H1 (cell line): Measurements from ENCODE around the gene STX10. TPM values are rescaled to one million over a fixed set of nuclear protein-coding genes. Genes with fewer than 3 reads are reported as not detected.

Source experiments
- CTCF ChIA-PET: fragments of 300-600 bp; sonication (Branson Sonifier 250); formaldehyde crosslinking; loops from one replicate; lab custom pipeline; 2021; ENCODE audit not compliant: partially characterized antibody; lab: Charles Lee
- POLR2A ChIA-PET: fragments of 300-600 bp; sonication (Branson Sonifier 250); formaldehyde crosslinking; loops from one replicate; lab custom pipeline; 2021; ENCODE audit warnings: inconsistent platforms; ENCODE audit not compliant: partially characterized antibody; lab: Charles Lee
- DNase-seq, 2 experiments: peaks; one replicate each; pipeline versions ENCODE4 v3.0.0 to v3.0.0-alpha.2; 2010 to 2022; ENCODE audit warnings: low spot score in 2 of 2, low read depth in 1 of 2, mixed read lengths in 1 of 2
- FAIRE-seq: peaks from 2 replicates; lab custom pipeline; 2011; peaks lifted over from hg19 to GRCh38; lab: Jason Lieb, UNC
- H2AFZ ChIP-seq: 2 replicates; pipeline ENCODE4 v1.8.1; 2012; ENCODE audit warnings: low read length, inconsistent platforms
- H2AK5ac ChIP-seq: 2 replicates; pipeline ENCODE4 v1.6.1; 2013; ENCODE audit warnings: low read depth, low read length
- H2BK120ac ChIP-seq: replicated peaks from 2 replicates; pipeline ENCODE3; 2013; ENCODE audit warnings: low read depth, low read length, inconsistent platforms
- H2BK12ac ChIP-seq: 2 replicates; pipeline ENCODE4 v1.6.1; 2013; ENCODE audit warnings: low read depth, low read length
- H2BK15ac ChIP-seq: 2 replicates; pipeline ENCODE4 v1.6.1; 2013; ENCODE audit warnings: low read length
- H2BK20ac ChIP-seq: 2 replicates; pipeline ENCODE4 v1.6.1; 2013; ENCODE audit warnings: low read length
- H2BK5ac ChIP-seq: 2 replicates; pipeline ENCODE4 v1.6.1; 2013; ENCODE audit warnings: low read depth, low read length
- H3K14ac ChIP-seq: 2 replicates; pipeline ENCODE4 v1.6.1; 2013; ENCODE audit warnings: inconsistent platforms; ENCODE audit not compliant: insufficient read length
- H3K18ac ChIP-seq: 2 replicates; pipeline ENCODE4 v1.6.1; 2013; ENCODE audit warnings: low read length; ENCODE audit errors: extremely low read depth
- H3K23ac ChIP-seq: 2 replicates; pipeline ENCODE4 v1.6.1; 2013; ENCODE audit warnings: inconsistent platforms; ENCODE audit not compliant: insufficient read length
- H3K23me2 ChIP-seq: 2 replicates; pipeline ENCODE4 v1.6.1; 2013; ENCODE audit warnings: low read depth, low read length
- H3K27ac ChIP-seq: 2 replicates; pipeline ENCODE4 v1.6.1; 2011; ENCODE audit warnings: low read depth, low read length, inconsistent platforms
- H3K27me3 ChIP-seq, 4 experiments: replicated peaks in 1 of 4; 1 replicate in 1 of 4; 2 replicates in 3 of 4; pipeline versions ENCODE4 v1.6.1 to v1.8.1; 2011 to 2013; ENCODE audit warnings: low read length in 3 of 4, mild to moderate bottlenecking in 3 of 4, inconsistent platforms in 2 of 4, mixed read lengths in 2 of 4, moderate library complexity in 1 of 4; ENCODE audit not compliant: control insufficient read depth in 3 of 4, insufficient read depth in 3 of 4; ENCODE audit errors: extremely low read depth in 1 of 4
- H3K36me3 ChIP-seq, 4 experiments: 2 replicates each; pipeline versions ENCODE4 v1.6.1 to v1.8.1; 2011 to 2013; ENCODE audit warnings: mild to moderate bottlenecking in 4 of 4, low read length in 3 of 4, moderate library complexity in 2 of 4, control low read depth in 1 of 4, inconsistent platforms in 1 of 4; ENCODE audit not compliant: insufficient read depth in 4 of 4, control insufficient read depth in 2 of 4
- H3K4ac ChIP-seq: replicated peaks from 2 replicates; pipeline ENCODE3; 2013; ENCODE audit warnings: low read length, low read depth, mixed read lengths, inconsistent platforms; ENCODE audit not compliant: insufficient read length
- H3K4me1 ChIP-seq, 4 experiments: replicated peaks in 1 of 4; 1 replicate in 1 of 4; 2 replicates in 3 of 4; pipeline versions ENCODE4 v1.6.1 to v1.8.1; 2011 to 2013; ENCODE audit warnings: low read length in 3 of 4, inconsistent platforms in 2 of 4, mixed read lengths in 1 of 4; ENCODE audit not compliant: insufficient read depth in 4 of 4, control insufficient read depth in 3 of 4
- H3K4me2 ChIP-seq, 2 experiments: 2 replicates each; pipeline versions ENCODE4 v1.6.1 to v1.8.1; 2011 to 2013; ENCODE audit warnings: low read depth in 2 of 2, low read length in 2 of 2, control low read depth in 1 of 2, inconsistent platforms in 1 of 2, mild to moderate bottlenecking in 1 of 2; ENCODE audit not compliant: insufficient read depth in 1 of 2
- H3K4me3 ChIP-seq, 4 experiments: fragments of 200-600, 300-600 bp in 1 of 4; sonication (generic), shearing (Covaris generic), sonication (Bioruptor Twin) in 1 of 4; 2 replicates each; pipeline versions ENCODE4 v1.5.1 to v1.8.1; 2011 to 2016; ENCODE audit warnings: low read length in 4 of 4, low read depth in 3 of 4, control low read depth in 2 of 4, inconsistent platforms in 2 of 4, mild to moderate bottlenecking in 2 of 4, mixed read lengths in 1 of 4, moderate library complexity in 1 of 4; ENCODE audit not compliant: insufficient read depth in 2 of 4; ENCODE audit errors: extremely low read depth in 1 of 4
- H3K56ac ChIP-seq: replicated peaks from 2 replicates; pipeline ENCODE3; 2013; ENCODE audit warnings: low read depth, mild to moderate bottlenecking, mixed read lengths, low read length, inconsistent platforms; ENCODE audit not compliant: insufficient read length
- H3K79me1 ChIP-seq: 2 replicates; pipeline ENCODE4 v1.6.1; 2013; ENCODE audit warnings: low read depth, low read length, control low read depth
- H3K79me2 ChIP-seq, 2 experiments: 2 replicates each; pipeline versions ENCODE4 v1.6.1 to v1.8.1; 2012 to 2013; ENCODE audit warnings: low read length in 2 of 2, mild to moderate bottlenecking in 2 of 2, inconsistent platforms in 1 of 2; ENCODE audit not compliant: insufficient read depth in 2 of 2, control insufficient read depth in 1 of 2
- H3K9ac ChIP-seq, 4 experiments: replicated peaks in 1 of 4; 1 replicate in 1 of 4; 2 replicates in 3 of 4; pipeline versions ENCODE4 v1.6.1 to v1.8.1; 2011 to 2013; ENCODE audit warnings: low read depth in 3 of 4, low read length in 3 of 4, control low read depth in 2 of 4, mild to moderate bottlenecking in 2 of 4, moderate library complexity in 2 of 4, inconsistent platforms in 1 of 4; ENCODE audit errors: extremely low read depth in 1 of 4
- H3K9me3 ChIP-seq, 2 experiments: 2 replicates each; pipeline versions ENCODE4 v1.6.1 to v1.8.1; 2012 to 2013; ENCODE audit warnings: mild to moderate bottlenecking in 2 of 2, moderate library complexity in 2 of 2, control low read depth in 1 of 2, inconsistent platforms in 1 of 2, low read depth in 1 of 2, low read length in 1 of 2, mixed read lengths in 1 of 2; ENCODE audit not compliant: insufficient read depth in 2 of 2
- H4K20me1 ChIP-seq, 2 experiments: replicated peaks in 1 of 2; 2 replicates each; pipeline versions ENCODE3 to v1.8.1; 2011 to 2013; ENCODE audit warnings: inconsistent platforms in 2 of 2, low read length in 2 of 2, mild to moderate bottlenecking in 1 of 2; ENCODE audit not compliant: insufficient read depth in 2 of 2, control insufficient read depth in 1 of 2
- H4K5ac ChIP-seq: 2 replicates; pipeline ENCODE4 v1.6.1; 2013; ENCODE audit warnings: low read length, low read depth, mixed read lengths, inconsistent platforms; ENCODE audit not compliant: insufficient read length
- H4K8ac ChIP-seq: 2 replicates; pipeline ENCODE4 v1.8.0; 2013; ENCODE audit warnings: mild to moderate bottlenecking, moderate library complexity, low read length, inconsistent platforms; ENCODE audit not compliant: insufficient read depth; ENCODE audit errors: extremely low read depth
- H4K91ac ChIP-seq: replicated peaks from 2 replicates; pipeline ENCODE3; 2013; ENCODE audit warnings: low read length, mixed read lengths, inconsistent platforms; ENCODE audit not compliant: insufficient read length
- CREB1 ChIP-seq: IDR thresholded peaks from 2 replicates; pipeline ENCODE4 v1.6.1; 2012; ENCODE audit warnings: inconsistent platforms
- RAD21 ChIP-seq, 2 experiments: IDR thresholded peaks in 1 of 2; conservative IDR thresholded peaks in 1 of 2; 2 replicates each; pipeline ENCODE4 v1.6.1; 2011; ENCODE audit warnings: low read depth in 2 of 2, low read length in 2 of 2, improper control_type of control experiment in 1 of 2, inconsistent platforms in 1 of 2, mild to moderate bottlenecking in 1 of 2, moderate library complexity in 1 of 2
- WGBS, 2 experiments: shearing (Covaris generic) in 1 of 2; methylation state at CpG; one replicate each; pipeline versions ENCODE4 v1.1.6 to v1.1.7; 2013 to 2015; ENCODE audit warnings: low lambda C conversion rate in 2 of 2, mixed read lengths in 2 of 2, inconsistent platforms in 1 of 2, low coverage in 1 of 2, missing lambda C conversion rate in 1 of 2; ENCODE audit not compliant: insufficient replicate concordance in 2 of 2, insufficient coverage in 1 of 2, insufficient read length in 1 of 2; ENCODE audit errors: extremely low coverage in 1 of 2, missing lambda C conversion rate in 1 of 2; 5-methylcytosine and 5-hydroxymethylcytosine counted together
- polyA plus RNA-seq, 7 experiments: library from polyadenylated mRNA; depleted of rRNA in 3 of 7; stranded (reverse) in 5 of 7; unstranded in 2 of 7; fragments of >200 nt in 5 of 7; fragments of 200-250 nt in 2 of 7; gene quantifications; 1 replicate in 5 of 7; 2 replicates in 1 of 7; 4 replicates in 1 of 7; pipeline versions ENCODE4 v1.2.1 to v1.2.3, GENCODE V29; 2011 to 2013; ENCODE audit warnings: missing spikeins in 2 of 7, mixed read lengths in 2 of 7
- total RNA-seq: library from RNA; stranded (reverse); fragmentation: NEBNext Ultra II Directional; extraction: Animal tissue kit (Norgen Biotek cat#: 25700); gene quantifications from 2 replicates; pipeline ENCODE4 v1.2.1, GENCODE V29; 2021

Gene STX10
- total and polyA plus RNA-seq, 2 of the 8 experiments (the other 6 are each of a cell fraction or from before 2014, with no cell fraction given): 53.0 to 80.1 TPM

GRCh38 chr19:13117772-13118423 lies 32.3 kb downstream of the STX10 start, which contains the start of gene NACC1:
TSS of gene NACC1 (plus strand) at chr19:13118264. CDS start at chr19:13135208, 16,944 bp downstream.
- H3K18ac ChIP-seq: peak within 1 kb of the TSS; percentile 95
- H3K23ac ChIP-seq: no peak within 1 kb of the TSS
- peak within 1 kb of the TSS; percentile 98 for H3K56ac ChIP-seq
- no peak within 1 kb of the TSS for H2AFZ ChIP-seq
- peak within 1 kb of the TSS; percentile 6 for H3K14ac ChIP-seq
- peak within 1 kb of the TSS; percentile 98; the same call in 1 of the 2 replicates for H4K8ac ChIP-seq
- H3K27ac ChIP-seq: peak within 1 kb of the TSS; percentile 97
- peaks cover 45 to 61% of the 10 kb centered on the region in 2 experiments for H3K79me2 ChIP-seq
- peak; percentile 70 to 87 for DNase-seq
- peak within 1 kb of the TSS; percentile 82 to 99 (median 94) for H3K9ac ChIP-seq
- 13% methylated on average over 34 of the region's 65 CpGs; no CpG with 5 or more reads in 1 of the 2 experiments for WGBS, 2 experiments
- H3K79me1 ChIP-seq: peaks cover 31% of the 10 kb centered on the region
- peaks cover 0 to 14% (median 9%) of the 10 kb centered on the region in 4 experiments; a peak in 6 of 8 replicates for H3K36me3 ChIP-seq
- no peak for FAIRE-seq
- peak within 1 kb of the TSS; percentile 85 for H4K5ac ChIP-seq
- H2AK5ac ChIP-seq: 0 out of 2 replicates have a peak within 1 kb of the TSS, but pooled peaks have one; percentile 55
- peak within 1 kb of the TSS; percentile 97 for H2BK12ac ChIP-seq
- H3K23me2 ChIP-seq: peaks cover 8% of the 10 kb centered on the region; the same call in 1 of the 2 replicates
- H4K91ac ChIP-seq: peak within 1 kb of the TSS; percentile 97
- H2BK20ac ChIP-seq: no peak within 1 kb of the TSS
- H3K4ac ChIP-seq: peak within 1 kb of the TSS; percentile 94
- CTCF ChIA-PET: interaction anchor here (1.0 to 1.4 kb wide), 3 partner anchors 13 to 78 kb away, joined by 3 to 4 read pairs (median 4); no protein-coding TSS in a partner anchor
- POLR2A ChIA-PET: interaction anchor here (0.7 to 19.5 kb wide), 17 partner anchors 13 to 227 kb away, joined by 3 to 228 read pairs (median 4); partner anchors contain the start of genes GCDH, IER2, LYL1 and STX10
- peaks cover 38 to 39% of the 10 kb centered on the region in 2 experiments for H4K20me1 ChIP-seq
- peak within 1 kb of the TSS; percentile 92 to 100 (median 96) for H3K4me3 ChIP-seq
- peak within 1 kb of the TSS; percentile 99 for H2BK5ac ChIP-seq
- peaks cover 14 to 36% (median 26%) of the 10 kb centered on the region in 4 experiments for H3K4me1 ChIP-seq
- H2BK120ac ChIP-seq: no peak within 1 kb of the TSS
- H3K4me2 ChIP-seq: peak within 1 kb of the TSS; percentile 81 to 86
- H2BK15ac ChIP-seq: peak within 1 kb of the TSS; percentile 61; the same call in 1 of the 2 replicates
- no peaks in the 10 kb centered on the region for H3K27me3 ChIP-seq
- no peaks in the 10 kb centered on the region for H3K9me3 ChIP-seq
- no peak for TF ChIP-seq RAD21 (IDR thresholded peaks at IDR 0.05 in 1 of 2, conservative IDR thresholded peaks at IDR 0.05 in 1 of 2; ENCODE audit: low read depth in 2 of 2, low read length in 2 of 2)
- TF ChIP-seq CREB1: no peak
